GM19240 (cell line): ENCODE measurements around the gene AQP1.

Experiments used
- DNase-seq: peaks from one replicate; pipeline ENCODE4 v3.0.0; 2011; ENCODE audit warnings: low spot score; ENCODE audit not compliant: insufficient read length

The AQP1 gene

GRCh38 chr7:30911561-30911969, at the start of gene AQP1:
AQP1 (plus strand) TSS chr7:30911853; CDS start chr7:30911910, 57 bp downstream.
- DNase-seq, result no peak

DNA sequence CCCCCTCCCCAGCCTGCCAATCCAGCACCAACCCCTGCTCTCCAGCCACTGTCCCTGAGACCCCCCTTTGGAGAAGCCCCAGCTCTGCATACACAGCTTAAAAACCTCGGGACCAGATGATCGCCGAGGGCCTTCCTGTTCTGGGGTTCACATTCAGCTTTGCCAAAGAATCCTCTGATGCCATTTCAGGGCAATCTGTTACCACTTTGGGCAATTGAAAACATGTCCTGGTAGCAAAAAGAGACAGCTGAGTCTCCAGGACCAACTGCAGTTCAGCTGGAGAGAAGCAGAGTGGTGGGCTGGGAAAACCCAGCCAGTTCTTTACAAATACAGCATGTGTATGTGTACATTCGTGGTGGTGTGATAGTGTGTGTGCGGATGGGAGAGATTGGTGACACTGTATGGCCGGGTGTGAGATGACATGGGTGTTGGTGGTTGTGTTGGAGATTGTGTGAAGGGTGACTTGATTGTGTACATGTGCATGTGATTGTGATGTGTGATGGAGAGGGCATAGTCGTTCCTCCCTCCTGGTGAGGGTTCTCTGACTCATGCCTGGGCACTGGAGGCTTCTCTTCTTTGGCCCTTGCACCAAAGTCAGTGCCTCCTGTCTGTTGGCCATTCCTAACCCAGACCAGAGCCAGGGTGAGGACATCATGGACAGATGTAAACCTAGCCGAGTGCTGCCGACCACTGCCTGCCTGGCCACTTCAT, 48.5 kb upstream of the AQP1 start:
- DNase-seq, result no peak

- DNase-seq, result no peak
Measured at GRCh38 chr7:30863706-30864035, 48.0 kb upstream of the AQP1 start.

GRCh38 chr7:30864101-30864500, 47.6 kb upstream of the AQP1 start:
- no peak for DNase-seq

GRCh38 chr7:30865076-30865475, 46.6 kb upstream of the AQP1 start:
- no peak for DNase-seq

- no peak for DNase-seq
Measured at GRCh38 chr7:30865821-30866220, 45.8 kb upstream of the AQP1 start.

DNA sequence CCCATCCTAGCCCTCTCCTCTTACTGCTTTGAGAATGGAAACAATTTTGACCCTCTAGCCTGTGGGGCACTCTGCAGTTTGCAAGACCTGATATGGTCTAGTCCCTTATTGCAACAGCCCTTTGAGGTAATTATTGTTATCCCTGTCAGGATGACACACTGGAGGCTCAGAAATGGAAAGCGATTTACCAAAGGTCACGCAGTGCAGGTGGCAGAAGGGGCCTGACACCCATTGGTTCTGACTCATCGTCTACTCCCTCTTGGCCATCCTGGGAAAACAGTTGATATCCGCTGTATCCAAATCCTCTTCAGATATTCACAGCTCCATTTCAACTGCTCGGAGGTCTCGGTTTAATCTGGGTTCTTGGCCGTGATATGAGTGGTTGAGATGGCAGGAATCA, 44.7 kb upstream of the AQP1 start:
- DNase-seq, result no peak

- DNase-seq, result no peak
Measured at GRCh38 chr7:30867483-30867882, 44.2 kb upstream of the AQP1 start.

GRCh38 chr7:30869794-30870611, 41.6 kb upstream of the AQP1 start:
- no peak for DNase-seq

GRCh38 chr7:30870821-30871518, 40.7 kb upstream of the AQP1 start:
- DNase-seq, result no peak

DNA sequence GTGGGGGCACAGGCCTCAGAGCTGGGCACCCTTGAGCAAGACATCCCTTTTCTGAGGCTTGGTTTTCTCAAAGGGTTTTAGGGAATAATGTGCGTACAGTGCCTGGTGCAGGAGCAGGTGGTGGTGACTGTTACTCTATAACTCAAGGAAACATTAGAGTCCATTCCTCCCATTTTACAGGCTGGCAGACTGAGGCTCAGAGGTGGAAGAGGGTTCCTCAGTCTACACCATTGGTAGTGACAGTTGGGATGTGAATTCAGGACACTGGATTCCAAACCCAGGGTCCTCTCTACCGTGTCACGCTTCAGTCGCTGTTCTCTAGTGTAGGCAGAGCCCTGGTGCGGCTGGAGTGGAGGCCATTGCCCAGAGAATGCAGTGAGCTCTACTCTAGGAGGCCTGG, 40.0 kb upstream of the AQP1 start:
- DNase-seq, result no peak

DNA sequence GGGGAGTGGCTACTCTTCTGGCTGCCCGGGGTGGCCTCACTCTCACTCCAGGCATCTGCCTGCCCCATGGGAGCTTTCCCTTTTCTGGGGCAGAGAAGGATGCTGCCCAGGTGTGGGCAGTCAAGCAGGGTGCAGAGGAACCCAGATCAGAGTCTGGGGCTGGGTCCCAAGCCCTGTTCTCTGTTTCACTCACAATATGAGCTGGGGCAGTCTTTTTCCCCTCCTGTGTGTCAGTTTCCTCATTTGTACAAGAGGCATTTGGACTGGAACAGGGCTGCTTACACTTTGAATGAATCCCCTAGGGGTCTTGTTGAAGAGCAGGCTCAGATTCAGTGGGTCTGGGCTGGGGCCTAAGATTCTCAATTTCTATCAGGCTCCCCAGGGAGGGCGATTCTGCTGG, 38.4 kb upstream of the AQP1 start:
- DNase-seq, result no peak

DNA sequence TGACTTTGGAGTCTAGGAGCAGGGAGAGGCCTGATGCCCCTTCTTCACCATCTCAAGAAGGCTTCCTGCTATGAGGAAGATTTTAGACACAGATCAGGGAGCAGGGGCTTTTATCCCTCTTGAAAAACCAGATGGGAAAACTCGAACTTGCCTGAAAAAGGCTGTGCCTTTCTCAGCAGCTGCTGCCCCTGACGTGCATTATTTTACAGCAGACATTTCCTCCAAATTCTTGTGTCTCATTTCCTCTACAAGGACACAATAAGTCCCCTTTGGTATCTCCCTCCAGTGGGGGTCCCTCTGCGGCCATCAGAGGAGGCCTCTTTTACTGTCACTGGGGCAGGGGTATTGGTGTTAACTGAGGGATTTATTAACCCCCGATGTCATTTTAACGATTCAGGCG, 38.0 kb upstream of the AQP1 start:
- DNase-seq, result no peak

DNA sequence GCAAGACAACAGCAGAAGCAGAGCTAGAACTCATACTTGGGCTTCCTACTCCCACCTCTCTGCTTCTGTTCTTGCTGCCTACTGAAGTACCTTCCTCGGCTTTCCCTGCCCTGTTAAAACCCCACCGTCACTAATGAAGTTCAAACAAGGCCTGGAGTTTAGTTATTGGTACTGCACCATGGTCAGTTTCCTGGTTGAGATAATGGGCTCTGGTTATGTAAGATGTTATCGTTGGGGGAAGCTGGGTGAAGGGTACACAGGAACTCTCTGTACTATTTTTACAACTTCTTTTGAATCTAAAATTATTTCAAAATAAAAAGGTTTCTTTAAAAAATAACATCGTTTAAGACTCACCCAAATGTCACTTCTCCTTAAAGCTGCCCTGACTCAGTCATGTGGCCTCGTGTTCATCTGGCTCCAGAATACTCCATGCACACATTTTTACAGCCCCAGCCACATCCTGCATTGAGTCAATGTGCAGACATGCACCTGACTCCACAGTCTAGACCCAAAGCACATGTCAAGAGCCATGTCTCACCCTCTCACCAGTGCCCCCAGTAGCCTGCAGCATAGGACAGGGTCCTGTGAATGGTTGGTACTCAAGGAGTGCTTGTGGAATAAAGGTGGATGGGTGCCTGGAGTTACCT, 36.9 kb upstream of the AQP1 start:
- no peak for DNase-seq

DNA sequence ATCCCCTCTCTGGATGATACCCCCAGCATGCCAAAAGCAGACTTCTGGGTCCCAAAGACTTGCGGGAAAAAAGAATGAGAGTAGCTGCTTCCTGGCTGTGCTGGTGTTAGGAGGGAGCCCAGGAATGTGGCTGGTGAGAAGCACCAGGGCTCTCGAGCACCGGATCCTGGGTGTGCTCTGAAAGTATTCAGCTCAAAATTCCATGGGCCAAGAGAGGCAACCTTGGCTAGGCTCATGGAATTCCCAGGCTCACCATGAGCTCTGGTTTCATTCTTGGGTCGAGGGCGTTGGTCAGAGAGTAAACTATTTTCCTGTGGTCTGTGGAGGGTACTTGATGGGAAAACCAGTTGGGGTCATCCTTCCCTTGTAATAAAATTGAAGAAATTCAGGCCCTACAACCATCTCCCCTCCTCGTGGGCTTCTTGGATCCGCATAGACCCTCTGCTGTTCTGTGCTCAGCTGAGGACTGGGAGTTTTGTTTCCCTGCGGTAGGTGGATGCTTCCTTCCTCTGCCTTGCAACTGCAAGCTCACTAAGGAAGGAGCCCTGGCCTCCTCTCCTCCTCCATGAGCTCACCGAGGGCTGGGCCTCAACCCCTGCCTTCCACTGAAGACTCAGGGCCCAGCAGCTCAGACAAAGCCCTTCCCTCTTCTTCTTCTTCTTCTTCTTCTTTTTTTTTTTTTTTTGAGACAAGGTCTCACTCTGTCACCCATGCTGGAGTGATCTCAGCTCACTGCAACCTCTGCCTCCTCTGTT, 34.5 kb upstream of the AQP1 start:
- DNase-seq, result no peak

- no peak for DNase-seq
Measured at GRCh38 chr7:30877993-30878392, 33.7 kb upstream of the AQP1 start.

- no peak for DNase-seq
Measured at GRCh38 chr7:30879139-30880124, 32.2 kb upstream of the AQP1 start.

DNA sequence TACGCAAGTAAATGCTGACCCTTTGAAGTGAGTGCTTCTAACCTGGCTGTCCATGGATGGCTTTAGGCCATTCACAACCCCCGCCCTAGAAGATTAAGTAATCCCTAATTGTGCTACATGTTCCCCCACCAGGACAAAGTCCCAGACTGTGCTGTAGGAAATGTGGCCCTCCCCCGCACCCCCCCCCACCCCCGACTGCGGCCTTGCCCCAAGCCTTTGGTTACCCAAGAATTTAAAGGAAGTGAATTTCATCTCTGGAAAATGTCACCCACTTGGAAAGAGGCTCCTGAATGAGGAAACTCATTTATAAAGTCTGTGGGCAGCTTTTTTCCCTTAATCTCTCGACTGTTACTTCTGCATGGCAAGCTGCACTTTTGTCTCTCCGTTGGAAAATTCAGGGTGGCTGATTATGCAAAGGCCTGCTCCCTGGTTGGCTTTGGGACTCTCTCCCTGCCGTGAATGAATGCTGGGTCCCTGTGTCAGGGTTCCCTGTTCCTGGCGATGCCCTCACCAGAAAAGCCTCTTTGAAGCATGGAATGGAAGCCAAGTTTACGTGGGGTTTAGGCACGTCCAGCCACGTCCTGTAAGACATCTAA, 31.4 kb upstream of the AQP1 start:
- DNase-seq, result no peak

DNA sequence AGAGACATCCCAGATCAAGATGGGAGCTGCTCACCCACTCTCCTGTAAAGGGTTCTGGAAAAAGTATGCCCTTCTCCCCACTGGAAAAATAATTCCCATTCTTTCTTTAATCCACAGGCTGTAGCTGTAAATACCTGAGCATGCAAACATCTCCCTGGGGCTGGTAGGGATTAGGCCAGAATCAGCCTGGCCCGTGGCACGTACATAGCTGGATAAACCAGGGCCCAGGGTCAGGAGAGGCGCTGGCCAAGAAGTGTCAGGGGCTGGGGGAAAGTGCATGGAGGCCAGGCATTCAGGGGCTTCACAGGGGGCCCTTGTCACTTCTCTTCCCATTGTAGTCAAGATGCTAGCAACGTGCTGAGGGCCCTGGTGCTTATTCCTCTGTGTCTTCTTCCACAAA, 30.7 kb upstream of the AQP1 start:
- no peak for DNase-seq

GRCh38 chr7:30881448-30881847, 30.2 kb upstream of the AQP1 start:
- no peak for DNase-seq
